ENCODE results near the gene CILP. TPM values are rescaled to one million over a fixed set of nuclear protein-coding genes. Genes with fewer than 3 reads are reported as not detected.

Gene CILP, protein sequence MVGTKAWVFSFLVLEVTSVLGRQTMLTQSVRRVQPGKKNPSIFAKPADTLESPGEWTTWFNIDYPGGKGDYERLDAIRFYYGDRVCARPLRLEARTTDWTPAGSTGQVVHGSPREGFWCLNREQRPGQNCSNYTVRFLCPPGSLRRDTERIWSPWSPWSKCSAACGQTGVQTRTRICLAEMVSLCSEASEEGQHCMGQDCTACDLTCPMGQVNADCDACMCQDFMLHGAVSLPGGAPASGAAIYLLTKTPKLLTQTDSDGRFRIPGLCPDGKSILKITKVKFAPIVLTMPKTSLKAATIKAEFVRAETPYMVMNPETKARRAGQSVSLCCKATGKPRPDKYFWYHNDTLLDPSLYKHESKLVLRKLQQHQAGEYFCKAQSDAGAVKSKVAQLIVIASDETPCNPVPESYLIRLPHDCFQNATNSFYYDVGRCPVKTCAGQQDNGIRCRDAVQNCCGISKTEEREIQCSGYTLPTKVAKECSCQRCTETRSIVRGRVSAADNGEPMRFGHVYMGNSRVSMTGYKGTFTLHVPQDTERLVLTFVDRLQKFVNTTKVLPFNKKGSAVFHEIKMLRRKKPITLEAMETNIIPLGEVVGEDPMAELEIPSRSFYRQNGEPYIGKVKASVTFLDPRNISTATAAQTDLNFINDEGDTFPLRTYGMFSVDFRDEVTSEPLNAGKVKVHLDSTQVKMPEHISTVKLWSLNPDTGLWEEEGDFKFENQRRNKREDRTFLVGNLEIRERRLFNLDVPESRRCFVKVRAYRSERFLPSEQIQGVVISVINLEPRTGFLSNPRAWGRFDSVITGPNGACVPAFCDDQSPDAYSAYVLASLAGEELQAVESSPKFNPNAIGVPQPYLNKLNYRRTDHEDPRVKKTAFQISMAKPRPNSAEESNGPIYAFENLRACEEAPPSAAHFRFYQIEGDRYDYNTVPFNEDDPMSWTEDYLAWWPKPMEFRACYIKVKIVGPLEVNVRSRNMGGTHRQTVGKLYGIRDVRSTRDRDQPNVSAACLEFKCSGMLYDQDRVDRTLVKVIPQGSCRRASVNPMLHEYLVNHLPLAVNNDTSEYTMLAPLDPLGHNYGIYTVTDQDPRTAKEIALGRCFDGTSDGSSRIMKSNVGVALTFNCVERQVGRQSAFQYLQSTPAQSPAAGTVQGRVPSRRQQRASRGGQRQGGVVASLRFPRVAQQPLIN
- total RNA-seq, result not detected

DNA sequence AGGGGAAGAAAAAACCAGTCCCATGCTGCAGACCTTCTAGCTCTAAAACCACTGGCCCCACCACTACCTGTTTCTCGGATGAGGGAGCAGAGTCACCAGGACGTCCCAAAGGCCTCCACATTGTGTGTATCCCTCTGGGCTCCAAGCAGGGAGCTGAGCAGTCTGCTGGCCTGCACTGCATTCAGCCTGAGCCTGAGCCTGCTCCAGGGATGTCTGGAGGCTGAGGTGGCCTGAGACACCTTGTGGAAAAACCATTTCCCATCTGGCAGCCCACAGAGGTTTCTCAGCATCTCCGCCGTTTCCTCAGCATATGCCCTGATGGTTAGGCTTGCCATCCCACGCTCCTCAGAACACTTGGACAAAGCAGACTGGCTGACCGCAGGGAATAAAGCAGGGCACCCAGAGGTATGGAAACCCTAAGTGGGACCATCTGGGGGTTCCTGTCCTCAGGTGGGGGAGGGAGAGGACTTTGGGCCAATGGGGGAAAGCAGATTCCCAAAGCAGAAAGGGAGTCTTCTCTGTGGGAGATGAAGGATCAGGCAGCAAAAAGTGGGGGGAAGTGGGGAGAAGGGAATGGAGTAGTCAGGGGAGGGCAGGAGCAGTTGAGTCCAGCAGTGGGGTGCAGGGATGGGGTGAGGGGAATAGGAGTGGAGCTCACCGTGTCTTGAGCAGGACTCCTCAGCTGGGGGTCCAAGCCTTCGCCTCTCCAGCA, at the start of gene CILP:
Gene CILP (minus strand): TSS at position 704 of the 712 bp plus-strand sequence. CDS start 1,718 bp downstream, outside the sequence.

DNA sequence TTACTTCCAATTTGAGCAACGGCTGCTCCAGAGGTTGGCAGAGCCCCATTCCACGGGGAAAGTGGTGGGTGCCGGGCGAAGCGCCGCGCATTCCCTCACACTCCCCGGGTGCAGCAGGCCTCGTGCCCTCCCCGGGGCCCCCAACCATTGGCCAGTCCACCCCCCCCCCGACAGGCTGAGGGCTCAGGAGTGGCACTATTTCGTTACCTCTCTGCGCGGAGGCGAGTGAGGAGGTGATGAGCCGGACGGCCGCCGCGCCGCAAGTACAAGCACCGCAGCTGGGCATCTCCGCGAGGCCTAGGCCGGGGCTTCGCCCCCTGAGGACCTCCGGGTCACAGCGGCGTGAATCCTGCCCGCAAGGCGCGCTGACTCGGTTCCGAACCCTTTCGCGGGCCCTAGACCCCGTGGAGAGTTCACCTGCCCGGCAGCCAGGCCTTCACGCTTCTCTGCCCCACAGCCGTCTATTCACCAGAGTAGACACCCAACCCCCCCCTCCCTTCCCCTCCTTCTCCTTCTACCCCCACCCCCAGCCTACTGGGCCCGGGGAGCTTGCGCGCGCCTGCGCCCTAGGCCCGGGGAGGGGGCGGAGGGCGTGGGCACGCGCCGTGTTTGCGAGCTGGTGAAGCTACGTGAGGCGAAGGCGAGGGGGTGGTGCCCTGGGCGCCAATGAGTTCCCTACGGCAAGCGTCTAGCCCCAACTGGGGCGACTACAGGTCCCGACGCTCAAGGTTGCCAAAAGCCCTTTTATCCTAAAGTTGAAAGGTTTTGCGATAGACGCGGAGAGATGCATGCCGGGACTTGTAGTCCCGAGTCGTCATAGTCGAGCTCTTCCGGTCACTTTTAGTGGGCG, 26.2 kb downstream of the CILP start, which contains the start of gene CLPX:
Gene CLPX (minus strand): TSS at position 475 of the 850 bp plus-strand sequence. CDS start 189 bp downstream, at position 286.

Small RNA genes lying within 50 kb of the gene (small RNA-seq; reads per million reads assigned to genes)
- gene AC068213.1 (0 reads per million in 2 donors), gene RNU6-686P (0 reads per million in 2 donors)

Other genes starting within 250 kb of the CILP start
- 100 to 1,000 TPM in 1 of 2 donors, 10 to 100 TPM in 1; 98.4 to 104 TPM for gene SPG21, start 221.6 kb downstream of the CILP start, total RNA-seq
- gene MTFMT, start 181.8 kb downstream of the CILP start, total RNA-seq, result 10 to 100 TPM; 23.1 to 31.3 TPM
- gene SLC51B, start 166.1 kb downstream of the CILP start, total RNA-seq, result not detected
- under 1 TPM; 0.33 to 0.69 TPM for gene RASL12, start 143.5 kb downstream of the CILP start, total RNA-seq
- not detected for gene KBTBD13, start 134.7 kb downstream of the CILP start, total RNA-seq
- 10 to 100 TPM in 1 of 2 donors, 1 to 10 TPM in 1; 5.2 to 11.0 TPM for gene UBAP1L, start 96.3 kb downstream of the CILP start, total RNA-seq
- gene PDCD7, start 77.7 kb downstream of the CILP start, total RNA-seq, result 10 to 100 TPM; 18.2 to 24.3 TPM
- 10 to 100 TPM; 38.2 to 38.3 TPM for gene CLPX, start 26.1 kb downstream of the CILP start, total RNA-seq
- gene PARP16, start 75.4 kb upstream of the CILP start, total RNA-seq, result 1 to 10 TPM; 2.8 to 3.7 TPM
- gene RNU5A-1, start 84.6 kb upstream of the CILP start, total RNA-seq, result not detected
- not detected for gene RNU5B-1, start 93.2 kb upstream of the CILP start, total RNA-seq
- gene IGDCC3, start 166.5 kb upstream of the CILP start, total RNA-seq, result not detected
- gene IGDCC4, start 211.5 kb upstream of the CILP start, total RNA-seq, result under 1 TPM; 0.67 to 0.69 TPM

All from melanocyte of skin (primary cell).